HG03108 (cell line): ENCODE measurements around the gene FOXL3.
"Not testable (repeated sequence)": the region's sequence is repeated elsewhere in the genome, so short reads cannot be mapped to it uniquely, and the experiment has no call there.

Source experiments
- ATAC-seq: cut with Tn5 transposase; IDR thresholded peaks from one replicate; pipeline ENCODE4 v1.9.1; 2021; ENCODE audit warnings: moderate library complexity; ENCODE audit not compliant: unreplicated experiment

Gene FOXL3

GRCh38 chr7:289756-290553 lies at the start of gene FOXL3:
Gene FOXL3 (plus strand): TSS chr7:290170. CDS start chr7:290170, 0 bp downstream.
- no peak for ATAC-seq

GRCh38 chr7:240887-241421 lies 49.0 kb upstream of the FOXL3 start:
- no peak for ATAC-seq

DNA sequence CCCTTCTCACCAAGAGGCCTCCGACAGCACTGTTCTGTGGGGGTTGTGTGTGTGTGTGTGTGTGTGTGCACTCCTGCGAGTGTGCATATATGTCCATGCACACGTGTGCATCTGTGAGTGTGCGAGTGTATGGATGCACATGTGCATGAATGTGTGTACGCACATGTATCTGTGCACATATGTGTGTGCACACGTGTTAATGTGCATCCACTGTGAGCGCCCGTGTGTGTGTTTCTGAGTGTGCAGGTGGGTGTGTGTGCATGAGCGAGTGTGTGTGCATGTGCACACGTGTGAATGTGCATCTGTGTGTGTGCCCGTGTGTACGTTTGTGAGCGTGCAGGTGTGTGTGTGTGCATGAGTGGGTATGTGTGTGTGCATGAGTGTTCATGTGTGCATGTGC lies 48.5 kb upstream of the FOXL3 start:
- no peak for ATAC-seq

DNA sequence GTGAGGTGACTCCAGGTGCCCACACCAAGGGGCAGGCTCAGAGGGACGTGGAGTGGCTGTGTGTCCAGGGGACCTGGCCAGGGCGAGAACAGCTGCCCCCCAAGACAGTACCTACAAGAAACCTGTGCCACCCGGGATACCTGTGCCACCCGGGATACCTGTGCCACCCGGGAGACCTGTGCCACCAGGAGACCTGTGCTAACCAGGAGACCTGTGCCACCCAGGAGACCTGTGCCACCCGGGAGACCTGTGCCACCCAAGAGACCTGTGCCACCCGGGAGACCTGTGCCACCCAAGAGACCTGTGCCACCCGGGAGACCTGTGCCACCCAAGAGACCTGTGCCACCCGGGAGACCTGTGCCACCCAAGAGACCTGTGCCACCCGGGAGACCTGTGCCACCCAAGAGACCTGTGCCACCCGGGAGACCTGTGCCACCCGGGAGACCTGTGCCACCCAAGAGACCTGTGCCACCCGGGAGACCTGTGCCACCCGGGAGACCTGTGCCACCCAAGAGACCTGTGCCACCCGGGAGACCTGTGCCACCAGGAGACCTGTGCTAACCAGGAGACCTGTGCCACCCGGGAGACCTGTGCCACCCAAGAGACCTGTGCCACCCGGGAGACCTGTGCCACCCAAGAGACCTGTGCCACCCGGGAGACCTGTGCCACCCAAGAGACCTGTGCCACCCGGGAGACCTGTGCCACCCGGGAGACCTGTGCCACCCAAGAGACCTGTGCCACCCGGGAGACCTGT lies 47.0 kb upstream of the FOXL3 start:
- not testable (repeated sequence) for ATAC-seq

GRCh38 chr7:243580-243978 lies 46.4 kb upstream of the FOXL3 start:
- ATAC-seq = not testable (repeated sequence)

- no peak for ATAC-seq
Observed at GRCh38 chr7:244974-245373, 45.0 kb upstream of the FOXL3 start.

DNA sequence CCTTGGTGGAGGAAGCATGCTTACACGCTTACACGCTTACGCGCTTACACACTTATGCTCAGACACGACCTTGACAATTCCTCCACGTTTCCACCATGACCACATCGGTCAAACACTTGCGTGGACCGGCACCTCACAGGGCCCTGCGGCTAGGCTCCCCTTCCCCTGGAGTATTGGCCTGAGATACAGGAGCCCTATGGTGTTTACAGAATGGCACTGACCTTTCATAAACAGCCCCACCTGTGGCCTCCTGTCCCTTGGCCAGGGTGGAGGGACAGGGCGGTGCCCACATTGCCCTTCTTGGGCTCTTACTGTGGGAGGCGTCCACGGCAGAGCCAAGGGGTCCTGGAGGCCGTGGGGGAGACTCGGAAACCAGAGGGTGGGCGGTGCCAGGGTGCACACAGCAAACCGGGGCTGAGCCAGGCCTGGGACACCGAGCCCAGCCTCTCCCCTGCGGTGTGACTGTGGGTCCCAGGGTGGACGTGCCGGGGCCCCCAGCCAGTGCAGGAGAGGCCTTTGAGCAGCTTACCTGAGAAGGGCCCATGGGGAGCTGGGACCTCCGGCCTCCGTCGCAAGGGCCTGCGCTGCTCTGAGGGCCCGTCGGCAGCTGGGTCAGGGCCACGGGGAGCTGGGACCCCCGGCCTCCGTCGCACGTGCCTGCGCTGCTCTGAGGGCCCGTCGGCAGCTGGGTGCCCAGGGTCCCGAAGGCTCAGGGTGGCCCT lies 44.2 kb upstream of the FOXL3 start:
- ATAC-seq = no peak

DNA sequence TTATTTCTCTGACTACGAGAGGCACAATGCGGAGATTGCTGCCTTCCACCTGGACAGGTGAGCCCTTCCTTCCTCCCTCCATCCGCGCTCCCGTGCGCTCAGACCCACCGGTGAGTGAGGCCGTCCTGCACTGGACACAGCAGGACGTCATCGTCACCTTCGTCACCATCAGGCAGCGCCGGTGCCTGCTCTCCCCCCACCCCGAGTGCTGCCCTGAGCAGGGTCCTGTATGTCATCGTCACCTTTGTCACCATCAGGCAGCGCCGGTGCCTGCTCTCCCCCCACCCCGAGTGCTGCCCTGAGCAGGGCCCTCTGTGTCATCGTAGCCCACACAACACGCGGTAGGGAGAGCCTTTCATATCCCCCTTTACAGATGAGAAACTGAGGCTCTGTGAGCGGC lies 43.5 kb upstream of the FOXL3 start:
- ATAC-seq = no peak

DNA sequence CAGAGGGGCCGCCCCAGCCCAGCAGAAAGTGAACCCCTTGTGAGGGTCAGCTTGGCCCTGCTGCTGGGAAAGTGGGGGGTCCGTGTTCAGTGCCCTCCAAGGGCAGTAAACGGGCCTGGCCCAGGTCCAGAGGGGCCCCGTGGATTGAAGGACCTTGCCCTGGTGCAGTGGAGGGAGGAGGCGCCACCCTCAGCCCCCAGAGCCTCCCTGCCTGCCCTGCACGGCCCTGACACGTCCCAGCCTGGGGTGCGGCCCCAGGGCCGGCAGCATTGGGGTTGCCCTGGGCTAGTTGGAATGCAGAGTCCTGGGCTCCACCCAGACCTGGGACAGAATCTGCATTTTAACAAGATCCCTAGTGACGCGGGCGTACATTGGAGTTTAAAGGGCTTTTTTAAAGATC lies 42.8 kb upstream of the FOXL3 start:
- ATAC-seq = no peak

DNA sequence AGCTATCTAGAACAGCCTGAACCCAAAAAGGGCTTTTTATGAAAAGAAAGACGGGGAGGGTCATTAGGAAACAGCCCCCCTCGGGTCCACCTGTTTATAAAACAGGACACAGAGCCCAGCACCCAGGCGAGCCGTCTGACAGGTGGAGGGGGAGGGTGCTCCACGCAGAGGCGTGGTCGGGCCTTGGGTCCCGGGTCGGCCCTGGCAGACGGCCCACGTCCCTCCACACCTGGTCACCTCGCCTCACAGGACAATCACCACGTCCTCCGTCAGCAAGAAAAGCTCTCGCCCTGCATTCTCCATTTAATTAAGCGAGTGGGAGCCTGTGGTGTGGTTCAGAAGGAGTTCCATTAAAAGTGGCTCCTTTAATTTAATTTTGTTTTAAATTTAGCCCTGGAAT lies 42.3 kb upstream of the FOXL3 start:
- ATAC-seq = no peak

DNA sequence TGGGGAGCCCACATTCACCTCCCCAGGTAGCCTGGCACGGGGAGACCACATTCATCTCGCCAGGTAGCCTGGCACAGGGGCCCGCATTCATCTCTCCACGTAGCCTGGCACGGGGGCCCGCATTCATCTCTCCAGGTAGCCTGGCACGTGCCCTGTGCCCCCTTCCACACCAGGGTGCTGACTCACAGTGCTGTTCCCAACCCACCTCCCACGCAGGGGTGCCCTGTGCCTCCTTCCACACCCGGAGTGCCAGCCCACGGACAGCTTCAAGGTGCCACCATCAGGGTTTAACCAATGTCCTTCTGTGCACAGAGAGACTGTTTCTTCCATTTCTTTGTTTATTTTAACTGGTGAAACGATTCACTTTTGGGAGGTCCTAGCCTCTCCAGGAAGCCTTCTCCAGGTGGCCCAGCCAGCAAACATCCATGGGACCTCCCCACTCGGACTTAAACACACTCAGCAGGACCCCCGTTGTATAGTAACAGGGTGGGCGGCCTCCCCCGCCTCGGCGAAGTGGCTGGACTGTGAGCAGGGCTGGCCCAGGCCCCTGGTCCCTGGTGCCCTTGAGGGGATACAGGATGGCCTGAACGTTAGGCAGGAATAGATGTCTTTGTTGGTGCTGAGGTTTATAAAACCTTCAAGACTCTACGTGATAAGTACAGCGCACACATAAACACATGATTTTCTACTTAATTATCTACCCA lies 41.1 kb upstream of the FOXL3 start:
- ATAC-seq = no peak

- ATAC-seq = no peak
Observed at GRCh38 chr7:249989-250388, 40.0 kb upstream of the FOXL3 start.

DNA sequence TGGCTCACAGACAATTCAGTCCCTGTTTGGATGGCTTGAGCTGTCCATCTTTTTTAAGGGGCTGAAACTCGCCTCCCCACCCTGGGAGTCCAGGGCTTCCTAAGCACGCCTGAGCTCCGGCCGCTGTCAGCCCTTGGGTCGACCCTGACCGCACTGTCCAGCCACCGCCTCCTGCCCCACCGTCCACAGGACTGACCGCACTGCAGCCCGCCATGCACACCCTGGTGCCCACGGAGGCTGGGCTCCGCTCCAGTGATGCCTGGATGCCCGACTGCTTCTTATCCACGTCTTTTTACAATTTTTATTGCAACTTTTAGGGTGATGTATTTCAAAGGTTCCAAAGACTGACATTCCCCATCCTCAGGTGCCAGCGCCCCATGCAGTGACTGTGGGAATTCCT lies 39.4 kb upstream of the FOXL3 start:
- ATAC-seq = no peak

DNA sequence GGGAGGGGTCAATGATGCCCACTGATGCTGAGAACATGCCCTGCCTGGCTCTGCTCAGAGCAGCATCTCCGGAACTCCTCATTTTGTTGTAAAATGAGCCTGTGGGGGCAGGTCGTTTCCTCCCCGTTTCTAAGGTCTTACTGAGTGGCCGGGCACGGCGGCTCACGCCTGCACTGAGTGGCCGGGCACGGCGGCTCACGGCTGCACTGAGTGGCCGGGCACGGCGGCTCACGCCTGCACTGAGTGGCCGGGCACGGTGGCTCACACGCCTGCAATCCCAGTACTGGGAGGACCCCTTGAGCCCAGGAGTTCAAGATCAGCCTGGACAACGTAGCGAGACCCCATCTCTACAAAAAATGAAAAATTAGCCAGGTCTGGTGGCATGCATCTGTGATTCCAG lies 39.0 kb upstream of the FOXL3 start:
- no peak for ATAC-seq

- ATAC-seq = no peak
Observed at GRCh38 chr7:251446-252175, 38.4 kb upstream of the FOXL3 start.

DNA sequence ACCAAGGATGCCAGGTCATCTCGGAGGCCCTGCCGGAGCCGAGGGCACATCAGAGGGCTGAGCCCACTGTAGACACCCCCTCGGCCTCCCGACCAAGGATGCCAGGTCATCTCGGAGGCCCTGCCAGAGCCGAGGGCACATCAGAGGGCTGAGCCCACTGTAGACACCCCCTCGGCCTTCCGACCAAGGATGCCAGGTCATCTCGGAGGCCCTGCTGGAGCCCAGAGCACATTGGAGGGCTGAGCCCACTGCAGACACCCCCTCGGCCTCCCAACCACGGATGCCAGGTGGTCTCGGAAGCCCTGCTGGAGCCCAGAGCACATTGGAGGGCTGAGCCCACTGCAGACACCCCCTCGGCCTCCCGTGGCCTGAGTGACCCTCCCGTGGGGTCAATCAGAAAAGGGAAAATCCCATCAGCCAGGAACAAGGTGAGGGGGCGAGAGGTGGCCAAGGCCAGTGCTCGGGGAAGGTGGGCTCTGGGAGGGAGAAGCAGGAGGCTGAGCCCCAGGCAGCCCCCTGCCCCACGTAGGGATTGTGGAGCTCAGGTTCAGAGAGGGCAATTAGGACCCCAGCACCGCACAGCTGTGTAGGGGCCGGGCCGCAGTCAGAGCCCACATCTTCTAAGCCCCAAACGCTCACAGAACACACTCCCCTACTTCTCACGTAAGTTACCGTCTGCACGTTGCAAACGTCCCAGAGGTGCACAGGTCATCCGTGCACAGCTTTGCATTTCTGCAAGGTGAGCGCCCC lies 37.6 kb upstream of the FOXL3 start:
- ATAC-seq = no peak

- no peak for ATAC-seq
Observed at GRCh38 chr7:252981-253380, 37.0 kb upstream of the FOXL3 start.

GRCh38 chr7:253581-254336 lies 36.2 kb upstream of the FOXL3 start:
- no peak for ATAC-seq
